Fibroblast of lung (primary cell): ENCODE results near the gene FZR1.

Source experiments
- EZH2 ChIP-seq: IDR thresholded peaks from 2 replicates; pipeline ENCODE4 v1.5.1; 2012; ENCODE audit warnings: low read length, control low read depth, mild to moderate bottlenecking; ENCODE audit errors: missing control alignments
- TF ChIP-seq, protein P1 (sequence below), 2 donors: IDR thresholded peaks in 1 of 2; conservative IDR thresholded peaks in 1 of 2; 1 replicate in 1 of 2; 2 replicates in 1 of 2; pipeline ENCODE4 v1.5.1; 2011 to 2012; ENCODE audit warnings: low read length in 2 of 2, control low read depth in 1 of 2, inconsistent platforms in 1 of 2, low read depth in 1 of 2, mild to moderate bottlenecking in 1 of 2

DNA sequence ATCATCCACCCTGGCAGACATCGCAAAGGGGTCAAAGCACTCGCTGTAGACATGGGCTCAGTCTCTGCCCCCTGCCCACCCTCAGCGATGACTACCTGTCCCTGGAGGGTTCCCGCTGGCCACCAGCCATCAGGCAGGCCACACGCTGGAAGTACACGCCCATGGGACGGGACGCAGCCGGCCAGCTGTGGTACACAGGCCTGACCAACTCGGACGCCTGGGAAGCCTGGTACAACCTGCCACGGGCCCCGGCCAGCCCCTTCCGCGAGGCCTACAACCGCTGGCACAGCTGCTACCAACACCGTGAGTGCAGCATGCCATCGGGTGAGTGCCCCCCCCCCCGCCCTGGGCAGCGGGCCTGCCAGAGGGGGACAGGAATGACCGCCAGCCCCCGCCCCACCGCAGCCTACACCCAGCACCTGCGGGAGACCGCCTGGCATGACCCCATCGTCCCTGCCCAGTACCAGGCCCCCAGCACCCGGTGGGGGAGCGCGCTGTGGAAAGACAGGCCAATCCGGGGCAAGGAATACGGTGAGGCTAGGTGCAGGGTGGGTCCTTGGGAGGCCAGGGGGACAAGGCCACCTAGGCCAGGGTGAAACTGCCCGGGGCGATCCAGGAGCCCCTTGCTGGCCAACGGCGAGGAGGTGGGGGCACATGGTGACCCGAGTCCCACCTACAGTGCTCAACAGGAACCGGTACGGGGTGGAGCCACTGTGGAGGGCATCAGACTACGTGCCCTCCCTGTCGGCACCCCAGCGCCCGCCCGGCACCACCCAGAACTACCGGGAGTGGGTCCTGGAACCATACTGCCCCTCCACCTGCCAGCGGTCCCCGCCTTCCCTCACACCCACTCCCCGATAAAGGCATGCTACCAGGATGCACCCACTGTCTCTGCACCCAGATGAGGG lies 37.3 kb downstream of the FZR1 start:
- TF ChIP-seq, protein P1, sequence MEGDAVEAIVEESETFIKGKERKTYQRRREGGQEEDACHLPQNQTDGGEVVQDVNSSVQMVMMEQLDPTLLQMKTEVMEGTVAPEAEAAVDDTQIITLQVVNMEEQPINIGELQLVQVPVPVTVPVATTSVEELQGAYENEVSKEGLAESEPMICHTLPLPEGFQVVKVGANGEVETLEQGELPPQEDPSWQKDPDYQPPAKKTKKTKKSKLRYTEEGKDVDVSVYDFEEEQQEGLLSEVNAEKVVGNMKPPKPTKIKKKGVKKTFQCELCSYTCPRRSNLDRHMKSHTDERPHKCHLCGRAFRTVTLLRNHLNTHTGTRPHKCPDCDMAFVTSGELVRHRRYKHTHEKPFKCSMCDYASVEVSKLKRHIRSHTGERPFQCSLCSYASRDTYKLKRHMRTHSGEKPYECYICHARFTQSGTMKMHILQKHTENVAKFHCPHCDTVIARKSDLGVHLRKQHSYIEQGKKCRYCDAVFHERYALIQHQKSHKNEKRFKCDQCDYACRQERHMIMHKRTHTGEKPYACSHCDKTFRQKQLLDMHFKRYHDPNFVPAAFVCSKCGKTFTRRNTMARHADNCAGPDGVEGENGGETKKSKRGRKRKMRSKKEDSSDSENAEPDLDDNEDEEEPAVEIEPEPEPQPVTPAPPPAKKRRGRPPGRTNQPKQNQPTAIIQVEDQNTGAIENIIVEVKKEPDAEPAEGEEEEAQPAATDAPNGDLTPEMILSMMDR (conservative IDR thresholded peaks at IDR 0.05 in 1 of 2, IDR thresholded peaks at IDR 0.05 in 1 of 2; ENCODE audit: low read depth in 1 of 2, low read length in 2 of 2) = no peak
- TF ChIP-seq EZH2 = no peak
